ENCODE results near the gene FAM174C. TPM values are rescaled to one million over a fixed set of nuclear protein-coding genes. Genes with fewer than 3 reads are reported as not detected.

The FAM174C gene
- total RNA-seq, 1 experiment from 2014 or later, result 110 TPM

DNA sequence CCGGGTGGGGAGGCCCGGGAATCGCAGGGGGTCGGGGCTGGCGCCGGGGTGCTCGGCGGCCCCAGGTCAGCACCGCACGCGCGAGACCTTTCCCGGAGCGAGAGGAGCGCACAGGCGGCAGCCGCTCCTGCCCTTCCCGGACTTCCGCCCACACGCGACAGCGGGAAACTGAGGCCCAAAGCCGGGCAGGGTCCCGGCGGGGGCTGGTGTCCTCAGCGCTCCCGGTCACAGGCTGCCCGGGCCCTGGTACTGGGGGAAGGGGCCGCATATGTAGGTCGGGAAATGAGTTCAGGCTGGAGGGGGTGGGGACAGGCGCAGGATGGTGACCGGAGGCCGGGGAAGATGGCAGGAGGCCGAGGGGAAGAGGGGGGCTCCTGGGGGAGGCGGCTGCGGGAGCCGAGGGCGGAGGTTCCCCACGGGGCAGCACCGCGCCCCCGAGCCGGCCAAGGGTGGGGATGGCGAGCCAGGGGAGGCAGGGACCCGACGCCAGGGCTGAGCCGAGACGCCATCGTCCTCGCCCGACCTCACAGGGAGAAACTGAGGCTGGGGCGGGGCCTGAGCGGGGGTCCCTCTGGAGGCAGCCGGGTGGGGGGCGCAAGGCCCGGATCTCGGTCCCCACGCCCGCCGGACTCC is 38.2 kb upstream of the FAM174C start:
- Histone ChIP-seq H4K20me1 (ENCODE audit: low read length) (no peaks in the 10 kb centered on the region), H3K4me3 (ENCODE audit: low read length) (peak overlapping the region; percentile 81), H3K9me3 (ENCODE audit: low read length) (no peaks in the 10 kb centered on the region), H3F3A (ENCODE audit: low read length, unreplicated experiment) (no peaks in the 10 kb centered on the region), H3K4me1 (ENCODE audit: insufficient read depth, low read length) (peaks cover 11% of the 10 kb centered on the region; the same call in 1 of the 2 replicates), H3K9ac (ENCODE audit: low read length) (no peak overlapping the region), H3K79me2 (ENCODE audit: low read length) (peaks cover 13% of the 10 kb centered on the region), H3K36me3 (ENCODE audit: low read depth, low read length) (no peaks in the 10 kb centered on the region), H3K4me2 (ENCODE audit: low read length) (peak overlapping the region; percentile 93), H3K9me2 (replicated peaks; ENCODE audit: low read length) (no peaks in the 10 kb centered on the region), H2AFZ (ENCODE audit: low read length) (peak overlapping the region; percentile 71; the same call in 1 of the 2 replicates), H3K27ac (ENCODE audit: low read length) (no peak overlapping the region), H3K27me3 (ENCODE audit: low read length) (no peaks in the 10 kb centered on the region)
- CTCF ChIA-PET, result no interaction called here
- DNase-seq (no peak), ATAC-seq (no peak)
- intact Hi-C loops (cut with micrococcal nuclease), result no loop called here
- no peak for TF ChIP-seq CTCF (conservative IDR thresholded peaks at IDR 0.05; ENCODE audit: low read depth, low read length)
- no peak for TF ChIP-seq EZH2phosphoT487 (IDR thresholded peaks at IDR 0.05; ENCODE audit: borderline replicate concordance, low read length)
- TF ChIP-seq EZH2 (IDR thresholded peaks at IDR 0.05; ENCODE audit: low read length, unreplicated experiment), result no peak
- BruUV-seq (replicated peaks), result no TSS peak
- POLR2A ChIA-PET (ENCODE audit: unreplicated experiment), result no interaction called here

- no peaks in the 10 kb centered on the region for H3K27me3 ChIP-seq (ENCODE audit: low read length)
- DNase-seq (peak; percentile 35), ATAC-seq (no peak)
- H3K79me2 ChIP-seq (ENCODE audit: low read length), result peaks cover 20% of the 10 kb centered on the region
- no TSS peak for BruUV-seq (replicated peaks)
- H3F3A ChIP-seq (ENCODE audit: low read length, unreplicated experiment), result no peaks in the 10 kb centered on the region
- no peaks in the 10 kb centered on the region for H3K36me3 ChIP-seq (ENCODE audit: low read depth, low read length)
- H3K9me3 ChIP-seq (ENCODE audit: low read length), result no peaks in the 10 kb centered on the region
- intact Hi-C loops (cut with micrococcal nuclease), result no loop called here
- H3K4me2 ChIP-seq (ENCODE audit: low read length), result peak within 1 kb of the TSS; percentile 93
- POLR2A ChIA-PET (ENCODE audit: unreplicated experiment), result no interaction called here
- CTCF ChIA-PET, result no interaction called here
- peak within 1 kb of the TSS; percentile 81 for H3K4me3 ChIP-seq (ENCODE audit: low read length)
- H2AFZ ChIP-seq (ENCODE audit: low read length), result peak within 1 kb of the TSS; percentile 71; the same call in 1 of the 2 replicates
- H4K20me1 ChIP-seq (ENCODE audit: low read length), result no peaks in the 10 kb centered on the region
- H3K27ac ChIP-seq (ENCODE audit: low read length), result no peak within 1 kb of the TSS
- no peak within 1 kb of the TSS for H3K9ac ChIP-seq (ENCODE audit: low read length)
- no peak for TF ChIP-seq EZH2phosphoT487 (IDR thresholded peaks at IDR 0.05; ENCODE audit: borderline replicate concordance, low read length)
- no peak for TF ChIP-seq CTCF (conservative IDR thresholded peaks at IDR 0.05; ENCODE audit: low read depth, low read length)
- TF ChIP-seq EZH2 (IDR thresholded peaks at IDR 0.05; ENCODE audit: low read length, unreplicated experiment), result no peak
- peaks cover 6% of the 10 kb centered on the region; the same call in 1 of the 2 replicates for H3K4me1 ChIP-seq (ENCODE audit: insufficient read depth, low read length)
- no peaks in the 10 kb centered on the region for H3K9me2 ChIP-seq (replicated peaks; ENCODE audit: low read length)
Measured at GRCh38 chr19:1237754-1238368, 37.5 kb upstream of the FAM174C start, which contains the start of gene CBARP. CBARP (minus strand) TSS chr19:1238005; CDS start chr19:1236100, 1,905 bp downstream.
